ENCODE measurements around the gene LTBP1.
"Not testable (repeated sequence)": the region's sequence is repeated elsewhere in the genome, so short reads cannot be mapped to it uniquely, and the experiment has no call there.

The LTBP1 gene

GRCh38 chr2:33051586-33052360, 105.0 kb downstream of the LTBP1 start:
- no peak for DNase-seq

- DNase-seq, result no peak
Observed at GRCh38 chr2:33052361-33052735, 105.6 kb downstream of the LTBP1 start.

DNA sequence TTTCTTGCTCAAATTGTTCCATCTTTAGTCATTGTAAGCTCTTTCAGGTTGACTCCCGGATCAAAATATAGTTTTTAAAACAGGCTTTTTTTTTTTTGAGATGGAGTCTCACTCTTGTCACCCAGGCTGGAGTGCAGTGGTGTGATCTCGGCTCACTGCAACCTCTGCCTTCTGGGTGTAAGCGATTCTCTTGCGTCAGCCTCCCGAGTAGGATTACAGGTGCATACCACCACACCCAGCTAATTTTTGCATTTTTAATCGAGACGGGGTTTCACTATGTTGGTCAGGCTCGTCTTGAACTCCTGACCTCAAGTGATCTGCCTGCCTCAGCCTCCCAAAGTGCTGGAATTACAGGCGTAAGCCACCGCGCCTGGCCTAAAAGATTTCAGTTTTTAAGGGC, 106.0 kb downstream of the LTBP1 start:
- DNase-seq, result not testable (repeated sequence)

DNA sequence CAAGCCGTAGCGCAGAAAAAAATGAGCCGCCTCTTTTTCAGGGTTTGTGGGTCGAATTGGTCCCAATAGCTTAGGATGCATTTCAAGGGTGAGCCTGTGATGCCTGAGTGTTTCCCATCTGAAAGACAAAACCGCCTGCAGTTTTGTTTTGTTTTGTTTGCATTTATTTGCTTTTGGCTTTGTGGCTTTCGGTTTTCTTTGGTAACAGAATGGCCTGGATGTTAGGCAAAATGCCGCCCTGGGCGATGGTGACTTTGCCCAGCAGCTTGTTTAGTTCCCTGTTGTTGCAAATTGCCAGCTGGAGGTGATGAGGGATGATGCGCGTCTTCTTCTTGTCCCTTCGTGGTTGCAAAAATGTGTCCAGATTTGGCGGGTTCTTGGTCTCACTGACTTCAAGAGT, 109.4 kb downstream of the LTBP1 start:
- DNase-seq, result no peak

GRCh38 chr2:33057307-33058028, 110.7 kb downstream of the LTBP1 start:
- DNase-seq, result not testable (repeated sequence)

DNA sequence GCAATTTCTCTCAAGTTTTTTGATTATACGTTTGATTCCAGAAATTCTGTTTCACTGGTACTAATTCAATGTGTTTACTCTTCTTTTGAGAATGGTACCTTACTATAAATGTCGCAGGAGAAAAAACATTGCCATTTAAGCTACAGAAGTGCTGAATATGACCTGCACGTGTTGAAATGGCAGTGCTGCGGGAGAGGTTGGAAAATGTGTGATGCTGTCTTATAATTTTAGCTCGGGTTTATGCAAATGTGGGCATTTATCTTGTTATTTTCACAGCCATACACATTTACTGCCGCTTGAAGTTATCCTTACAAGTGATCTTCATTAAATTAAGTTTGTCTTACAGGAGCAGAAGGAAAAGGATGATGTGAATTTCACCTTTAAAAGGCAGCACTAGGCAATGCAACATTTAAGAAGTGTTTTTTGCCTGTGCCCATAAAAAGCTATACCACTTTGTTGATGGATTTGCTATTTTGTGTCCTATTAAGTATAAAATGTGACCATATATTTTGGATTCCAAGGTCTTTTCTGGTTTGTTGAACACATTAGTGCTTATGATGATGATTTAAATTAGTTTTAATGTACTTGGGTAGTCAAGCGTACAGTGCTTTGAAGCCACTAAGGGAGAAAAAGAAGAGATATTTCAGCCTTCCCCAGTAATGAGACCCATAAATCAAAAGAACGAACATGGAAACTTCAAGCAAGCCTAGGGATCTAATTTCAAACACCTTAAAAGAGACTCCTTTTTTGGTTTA, 112.1 kb downstream of the LTBP1 start:
- DNase-seq, result peak; percentile 61

GRCh38 chr2:33059471-33060156, 112.9 kb downstream of the LTBP1 start:
- DNase-seq, result no peak

DNA sequence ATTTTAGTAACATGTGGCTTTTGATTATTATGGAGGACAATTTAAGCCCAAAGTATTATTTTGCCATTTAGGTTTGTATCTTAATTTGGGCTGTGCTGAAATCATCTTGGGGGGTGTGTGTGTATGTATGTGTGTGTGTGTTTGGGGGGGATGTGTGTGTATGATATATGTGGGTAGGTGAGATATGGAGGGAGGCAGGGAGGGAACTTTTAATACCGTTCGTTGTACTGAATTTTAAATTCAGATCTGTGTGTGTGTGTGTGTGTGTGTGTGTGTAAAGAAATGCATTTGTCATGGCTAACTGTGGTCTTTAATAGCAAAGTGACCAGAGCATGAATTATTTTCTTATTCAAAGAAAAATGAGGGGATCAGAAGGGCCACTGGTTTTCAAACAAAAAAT, 113.7 kb downstream of the LTBP1 start:
- no peak for DNase-seq

GRCh38 chr2:33062665-33063250, 116.0 kb downstream of the LTBP1 start:
- DNase-seq, result no peak

DNA sequence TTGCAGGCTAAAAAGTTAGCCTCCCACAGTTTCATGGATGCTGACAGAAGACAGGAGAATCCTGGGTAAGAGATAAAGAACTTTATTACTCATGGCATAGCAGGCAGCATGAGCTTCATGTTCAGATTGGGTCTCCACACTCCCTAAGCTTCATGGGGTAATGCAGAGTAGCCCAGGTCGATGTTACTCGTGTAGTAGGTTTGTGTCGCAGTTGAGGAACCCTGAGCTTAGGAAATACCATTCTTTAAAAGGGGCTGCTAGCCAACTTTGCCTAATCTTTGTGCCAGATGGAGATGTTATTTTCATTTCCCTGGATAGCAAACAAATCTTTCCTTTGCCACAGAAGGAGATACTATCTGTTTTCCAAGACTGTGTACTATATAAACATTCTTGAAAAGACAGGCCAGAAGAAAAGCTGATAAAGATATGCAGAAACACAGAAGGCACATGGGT, 117.6 kb downstream of the LTBP1 start:
- DNase-seq, result no peak

GRCh38 chr2:33067598-33067997, 120.8 kb downstream of the LTBP1 start:
- no peak for DNase-seq

- no peak for DNase-seq
Observed at GRCh38 chr2:33068261-33068660, 121.5 kb downstream of the LTBP1 start.

DNA sequence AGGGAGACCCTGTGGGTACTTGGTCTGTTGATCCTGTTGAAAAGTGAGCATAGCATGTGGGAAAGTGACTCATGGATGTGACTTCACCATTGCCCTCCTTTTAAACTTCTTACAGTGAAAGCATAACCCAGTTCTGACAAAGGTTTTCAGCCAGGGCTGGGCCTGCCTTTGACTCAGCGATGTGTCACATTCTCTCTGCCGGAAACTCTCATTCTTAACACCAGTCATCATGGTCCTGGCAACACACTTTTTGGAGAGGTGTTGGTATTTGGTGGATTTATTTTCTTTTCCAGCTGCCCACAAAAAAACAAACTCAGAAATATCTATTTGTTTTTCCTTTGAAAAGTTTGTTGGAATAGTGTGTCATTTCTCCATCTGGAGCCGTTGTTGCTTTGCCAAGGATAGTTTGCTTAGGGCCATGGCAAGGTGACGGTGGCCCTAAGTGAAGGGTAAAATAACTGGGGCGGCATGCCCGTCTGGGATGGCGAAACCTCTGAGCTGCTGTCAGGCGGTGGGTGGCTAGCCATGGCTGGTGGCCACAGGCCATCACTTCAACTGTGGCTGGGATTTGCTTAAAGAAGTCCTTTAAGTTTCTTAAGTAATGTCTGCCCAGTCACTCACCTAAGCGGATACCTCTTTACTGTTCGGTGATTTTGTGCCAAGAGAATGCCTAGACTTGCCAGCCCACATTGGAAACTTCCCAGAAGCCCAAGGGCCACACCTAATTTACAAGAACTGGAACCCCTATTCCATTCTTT, 123.3 kb downstream of the LTBP1 start:
- DNase-seq, result no peak

DNA sequence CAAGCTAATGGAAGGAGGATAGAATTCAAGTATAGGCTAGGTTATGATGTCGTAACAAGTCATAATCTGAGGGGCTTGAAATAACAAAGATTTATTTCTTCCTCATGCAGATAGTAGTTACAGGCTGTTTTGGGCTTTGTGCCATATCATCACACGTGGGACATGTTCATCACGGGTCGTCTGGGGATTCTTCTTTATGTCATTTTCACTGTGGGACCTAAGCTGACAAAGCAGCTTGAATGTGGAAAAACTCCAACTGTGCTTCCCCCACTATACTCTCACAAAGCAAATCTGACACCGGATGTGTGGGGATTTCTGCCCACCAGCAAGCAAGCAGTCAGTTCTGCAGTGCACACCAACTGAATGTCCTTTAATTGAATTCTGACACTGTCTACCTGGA, 124.8 kb downstream of the LTBP1 start:
- no peak for DNase-seq

GRCh38 chr2:33072614-33073013, 125.9 kb downstream of the LTBP1 start:
- no peak for DNase-seq

GRCh38 chr2:33073018-33073417, 126.3 kb downstream of the LTBP1 start:
- no peak for DNase-seq

DNA sequence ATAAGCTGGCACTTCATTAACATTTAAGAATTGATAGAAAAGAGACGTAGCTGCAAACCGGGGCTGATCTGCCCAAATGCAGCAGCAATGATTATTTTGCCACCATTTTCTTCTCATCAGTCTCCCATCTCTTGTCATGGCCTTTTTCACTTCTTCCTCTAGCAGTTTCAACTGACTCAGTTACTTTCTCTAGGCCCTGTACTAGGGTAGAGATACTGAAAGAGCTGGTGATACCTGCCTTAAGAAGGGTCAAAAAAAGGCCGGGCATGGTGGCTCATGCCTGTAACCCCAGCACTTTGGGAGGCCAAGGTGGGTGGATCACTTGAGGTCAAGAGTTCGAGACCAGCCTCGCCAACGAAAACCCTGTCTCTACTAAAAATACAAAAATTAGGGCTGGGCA, 127.4 kb downstream of the LTBP1 start:
- no peak for DNase-seq

GRCh38 chr2:33077311-33077710, 130.6 kb downstream of the LTBP1 start:
- peak; percentile 9 for DNase-seq

DNA sequence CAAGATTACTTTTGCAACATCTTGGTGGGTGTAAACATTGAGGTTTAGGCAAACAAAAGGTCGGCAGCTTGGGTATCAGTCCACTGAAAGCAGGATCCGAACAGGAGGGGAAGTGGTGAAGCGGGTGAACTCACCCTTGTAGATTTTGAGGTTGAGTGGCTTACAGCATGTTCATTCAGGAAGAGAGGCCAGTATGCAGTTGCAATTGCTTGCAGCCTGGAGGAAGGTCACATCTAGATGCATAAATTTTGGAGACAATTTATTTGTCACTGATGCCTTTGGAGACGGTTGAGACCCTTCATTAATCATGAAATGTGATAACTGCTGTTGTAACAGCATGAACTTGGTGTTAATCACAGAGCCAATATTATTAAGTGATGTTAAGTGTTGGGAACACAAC, 131.1 kb downstream of the LTBP1 start:
- DNase-seq, result peak; percentile 81

DNA sequence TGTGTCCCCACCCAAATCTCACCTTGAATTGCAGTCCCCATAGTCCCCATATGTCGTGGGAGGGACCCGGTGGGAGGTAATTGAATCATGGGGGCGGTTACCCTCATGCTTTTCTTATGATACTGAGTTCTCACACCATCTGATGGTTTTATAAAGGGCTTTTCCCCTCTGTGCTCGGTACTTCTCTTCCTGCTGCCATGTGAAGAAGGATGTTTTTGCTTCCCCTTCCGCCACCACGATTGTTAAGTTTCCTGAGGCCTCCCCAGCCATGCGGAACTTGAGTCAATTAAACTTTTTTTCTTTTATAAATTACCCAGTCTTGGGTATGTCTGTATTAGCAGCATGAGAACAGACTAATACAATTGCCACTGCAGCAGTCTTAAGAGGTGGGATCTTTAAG, 134.9 kb downstream of the LTBP1 start:
- DNase-seq, result no peak

GRCh38 chr2:33083699-33084387, 137.1 kb downstream of the LTBP1 start:
- DNase-seq, result no peak

All from NCI-H69 (cell line).